HepG2 (cell line): ENCODE results near the gene UBE2C.

ENCODE experiments used
- ARID2 ChIP-seq: sonication (generic); formaldehyde crosslinking; IDR thresholded peaks from 2 replicates; pipeline ENCODE4 v1.8.1; 2022; ENCODE audit warnings: mild to moderate bottlenecking, missing genetic modification reagents, borderline replicate concordance
- EHMT2 ChIP-seq: fragments of 200-600 bp; sonication (generic); IDR thresholded peaks from 2 replicates; pipeline ENCODE4 v1.7.0; 2017; ENCODE audit warnings: antibody characterized with exemption, low read depth, low read length, borderline replicate concordance
- POLR2G ChIP-seq: fragments of 200-400 bp; formaldehyde crosslinking; IDR thresholded peaks from 2 replicates; pipeline ENCODE4 v1.6.1; 2018; ENCODE audit warnings: mild to moderate bottlenecking, low read depth, low read length, moderate library complexity
- ZNF775 ChIP-seq: sonication (generic); formaldehyde crosslinking; IDR thresholded peaks from 2 replicates; pipeline ENCODE4 v1.4.0; 2020; ENCODE audit warnings: missing genetic modification reagents, mild to moderate bottlenecking, moderate library complexity, borderline replicate concordance
- TF ChIP-seq, protein P1 (sequence below): sonication (generic); formaldehyde crosslinking; IDR thresholded peaks from 2 replicates; pipeline ENCODE4 v1.5.0; 2020; ENCODE audit warnings: mild to moderate bottlenecking, missing genetic modification reagents, moderate library complexity

DNA sequence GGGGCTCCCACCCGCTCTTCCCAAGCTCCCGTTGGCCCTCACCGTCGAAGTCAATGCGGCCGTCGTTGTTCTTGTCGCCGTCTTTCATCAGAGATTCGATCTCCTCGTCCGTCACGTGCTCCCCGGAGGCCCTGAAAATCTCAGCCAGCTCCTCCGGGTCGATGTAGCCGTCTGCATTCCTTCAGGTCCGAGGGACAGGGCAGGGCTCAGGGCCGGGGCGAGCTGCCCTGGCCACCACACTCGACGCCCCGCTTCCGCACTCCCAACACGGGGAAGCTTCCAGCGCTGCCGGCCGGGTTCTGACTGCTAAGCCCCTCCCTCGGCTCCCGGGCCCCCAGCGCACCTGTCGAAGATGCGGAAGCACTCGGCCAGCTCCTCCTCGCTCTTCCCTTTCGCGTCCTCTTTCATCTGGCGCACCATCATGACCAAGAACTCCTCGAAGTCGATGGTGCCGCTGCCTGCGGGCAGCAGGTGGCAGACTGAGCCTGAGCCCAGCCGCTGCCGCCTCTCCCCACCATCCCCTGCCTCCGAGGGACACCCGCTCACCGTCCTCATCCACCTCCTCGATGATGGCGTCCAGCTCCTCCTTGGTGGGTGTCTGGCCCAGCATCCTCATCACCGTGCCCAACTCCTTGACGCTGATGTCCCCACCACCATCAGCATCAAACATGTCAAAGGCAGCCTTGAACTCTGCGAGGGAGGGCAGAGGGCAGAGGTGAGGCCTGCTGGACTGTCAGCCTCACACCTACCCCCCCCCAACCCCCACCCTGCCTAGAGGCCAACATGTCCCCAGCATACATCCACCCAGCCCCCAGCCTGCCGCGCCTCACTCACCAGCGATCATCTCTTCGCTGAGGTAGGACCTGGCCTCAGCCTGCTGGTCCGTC lies 11.7 kb downstream of the UBE2C start:
- TF ChIP-seq ARID2 (CRISPR knock-in tag) (no peak), POLR2G (no peak), EHMT2 (no peak), ZNF775 (no peak)
- TF ChIP-seq, protein P1, sequence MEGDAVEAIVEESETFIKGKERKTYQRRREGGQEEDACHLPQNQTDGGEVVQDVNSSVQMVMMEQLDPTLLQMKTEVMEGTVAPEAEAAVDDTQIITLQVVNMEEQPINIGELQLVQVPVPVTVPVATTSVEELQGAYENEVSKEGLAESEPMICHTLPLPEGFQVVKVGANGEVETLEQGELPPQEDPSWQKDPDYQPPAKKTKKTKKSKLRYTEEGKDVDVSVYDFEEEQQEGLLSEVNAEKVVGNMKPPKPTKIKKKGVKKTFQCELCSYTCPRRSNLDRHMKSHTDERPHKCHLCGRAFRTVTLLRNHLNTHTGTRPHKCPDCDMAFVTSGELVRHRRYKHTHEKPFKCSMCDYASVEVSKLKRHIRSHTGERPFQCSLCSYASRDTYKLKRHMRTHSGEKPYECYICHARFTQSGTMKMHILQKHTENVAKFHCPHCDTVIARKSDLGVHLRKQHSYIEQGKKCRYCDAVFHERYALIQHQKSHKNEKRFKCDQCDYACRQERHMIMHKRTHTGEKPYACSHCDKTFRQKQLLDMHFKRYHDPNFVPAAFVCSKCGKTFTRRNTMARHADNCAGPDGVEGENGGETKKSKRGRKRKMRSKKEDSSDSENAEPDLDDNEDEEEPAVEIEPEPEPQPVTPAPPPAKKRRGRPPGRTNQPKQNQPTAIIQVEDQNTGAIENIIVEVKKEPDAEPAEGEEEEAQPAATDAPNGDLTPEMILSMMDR (CRISPR knock-in tag), result peak; percentile 98
